Adipose tissue (tissue), 3 donors: ENCODE results near the gene CDKN2B-AS1. TPM values are rescaled to one million over a fixed set of nuclear protein-coding genes. Genes with fewer than 3 reads are reported as not detected.
A peak's percentile ranks its signal among the peaks of the same experiment; 100 is the strongest.
"Not testable (repeated sequence)": the region's sequence is repeated elsewhere in the genome, so short reads cannot be mapped to it uniquely, and the experiment has no call there.

ENCODE experiments used
- H3K27ac ChIP-seq: one replicate; pipeline ENCODE4 v1.5.1; 2013; ENCODE audit warnings: low read depth, low read length
- WGBS, 3 donors: extraction: QIAGEN DNeasy Blood & Tissue Kit; methylation state at CpG; one replicate each; pipeline ENCODE4 v1.1.7; 2013; 5-methylcytosine and 5-hydroxymethylcytosine counted together
- polyA plus RNA-seq, 3 donors: library from polyadenylated mRNA; stranded (reverse); fragments of 200-250 nt; gene quantifications; one replicate each; pipeline ENCODE4 v1.2.3, GENCODE V29; 2013
- donor health status: healthy with polysubstance abuse.
- donor health status: Bipolar disorder and iron deficiency.
- donor health status: healthy.

CDKN2B-AS1 gene
- under 1 TPM in 1 of 3 donors, not detected in 2; 0.16 TPM for polyA plus RNA-seq

- peak within 1 kb of the TSS; percentile 26 for H3K27ac ChIP-seq
- WGBS, 3 donors: 0 to 1% (median 0%) methylated on average over 31 to 39 of the region's 43 CpGs
These were observed at the start of gene CDKN2B-AS1 for GRCh38 chr9:21994556-21995005. Gene CDKN2B-AS1, plus strand, starts transcription at chr9:21994791.

- no peak overlapping the region for H3K27ac ChIP-seq
- 87 to 100% (median 95%) methylated on average over 2 of the region's 2 CpGs for WGBS, 3 donors
These were observed 49.0 kb upstream of the CDKN2B-AS1 start for GRCh38 chr9:21945606-21946005.

- H3K27ac ChIP-seq: no peak overlapping the region
- WGBS, 3 donors: 69 to 92% (median 81%) methylated on average over 2 of the region's 2 CpGs
These were observed 35.8 kb upstream of the CDKN2B-AS1 start for GRCh38 chr9:21958833-21959232.

- WGBS, 3 donors: 84 to 94% (median 92%) methylated on average over 17 to 27 of the region's 33 CpGs
- not testable (repeated sequence) for H3K27ac ChIP-seq
These were observed 35.3 kb upstream of the CDKN2B-AS1 start for GRCh38 chr9:21959268-21959667.

- 88 to 95% (median 92%) methylated on average over 2 of the region's 2 CpGs for WGBS, 3 donors
- no peak overlapping the region for H3K27ac ChIP-seq
These were observed 33.0 kb upstream of the CDKN2B-AS1 start for GRCh38 chr9:21961569-21961968.

- WGBS, 3 donors: 2 to 7% (median 3%) methylated on average over 29 of the region's 29 CpGs
- H3K27ac ChIP-seq: no peak overlapping the region
These were observed 29.6 kb upstream of the CDKN2B-AS1 start for GRCh38 chr9:21964925-21965385.

GRCh38 chr9:21965401-21965951 is 29.1 kb upstream of the CDKN2B-AS1 start:
- WGBS, 3 donors: 3 to 4% (median 3%) methylated on average over 30 of the region's 30 CpGs
- no peak overlapping the region for H3K27ac ChIP-seq

- 14 to 22% (median 16%) methylated on average over 15 of the region's 15 CpGs for WGBS, 3 donors
- no peak overlapping the region for H3K27ac ChIP-seq
These were observed 28.3 kb upstream of the CDKN2B-AS1 start for GRCh38 chr9:21966140-21966851.

- WGBS, 3 donors: 6 to 13% (median 9%) methylated on average over 19 of the region's 19 CpGs
- no peak overlapping the region for H3K27ac ChIP-seq
These were observed 27.4 kb upstream of the CDKN2B-AS1 start for GRCh38 chr9:21967169-21967568.

- H3K27ac ChIP-seq: no peak overlapping the region
- WGBS, 3 donors: 21 to 23% (median 23%) methylated on average over 10 of the region's 10 CpGs
These were observed 26.9 kb upstream of the CDKN2B-AS1 start for GRCh38 chr9:21967702-21968101.

GRCh38 chr9:21968331-21969010 is 26.1 kb upstream of the CDKN2B-AS1 start:
- 6 to 9% (median 9%) methylated on average over 41 of the region's 41 CpGs for WGBS, 3 donors

GRCh38 chr9:21969011-21969940 is 25.3 kb upstream of the CDKN2B-AS1 start:
- no peak overlapping the region for H3K27ac ChIP-seq
- WGBS, 3 donors: 6 to 11% (median 10%) methylated on average over 27 to 28 of the region's 28 CpGs

More at GRCh38 chr9:21968331-21969010, 26.1 kb upstream of the CDKN2B-AS1 start:
- no peak overlapping the region for H3K27ac ChIP-seq

GRCh38 chr9:21969951-21970799 is 24.4 kb upstream of the CDKN2B-AS1 start:
- 12 to 19% (median 16%) methylated on average over 24 of the region's 24 CpGs for WGBS, 3 donors
- no peak overlapping the region for H3K27ac ChIP-seq

GRCh38 chr9:21970800-21971640 is 23.6 kb upstream of the CDKN2B-AS1 start:
- WGBS, 3 donors: 6 to 10% (median 8%) methylated on average over 42 to 45 of the region's 45 CpGs
- H3K27ac ChIP-seq: no peak overlapping the region

GRCh38 chr9:21972361-21972760 is 22.2 kb upstream of the CDKN2B-AS1 start:
- H3K27ac ChIP-seq: no peak overlapping the region

- H3K27ac ChIP-seq: no peak overlapping the region
- WGBS, 3 donors: 4 to 7% (median 4%) methylated on average over 21 of the region's 21 CpGs
These were observed 20.3 kb upstream of the CDKN2B-AS1 start for GRCh38 chr9:21974343-21974721.
